DMS53 treated with DMSO at 0.1 percent for 48 hours (cell line): ENCODE results near the gene DUS2.
"Not testable (repeated sequence)": the region's sequence is repeated elsewhere in the genome, so short reads cannot be mapped to it uniquely, and the experiment has no call there.

Experiments
- DNase-seq: peaks from one replicate; lab custom pipeline; 2025; ENCODE audit not compliant: unreplicated experiment; lab: John Stamatoyannopoulos, UW

The DUS2 gene

GRCh38 chr16:68022728-68023537 is at the start of gene DUS2, which contains the start of gene DDX28:
Gene DUS2 (plus strand): TSS chr16:68023284. CDS start chr16:68038024, 14,740 bp downstream.
Gene DDX28 (minus strand): TSS chr16:68023232. CDS start chr16:68023202, 30 bp downstream.
- DNase-seq = peak; percentile 44

DNA sequence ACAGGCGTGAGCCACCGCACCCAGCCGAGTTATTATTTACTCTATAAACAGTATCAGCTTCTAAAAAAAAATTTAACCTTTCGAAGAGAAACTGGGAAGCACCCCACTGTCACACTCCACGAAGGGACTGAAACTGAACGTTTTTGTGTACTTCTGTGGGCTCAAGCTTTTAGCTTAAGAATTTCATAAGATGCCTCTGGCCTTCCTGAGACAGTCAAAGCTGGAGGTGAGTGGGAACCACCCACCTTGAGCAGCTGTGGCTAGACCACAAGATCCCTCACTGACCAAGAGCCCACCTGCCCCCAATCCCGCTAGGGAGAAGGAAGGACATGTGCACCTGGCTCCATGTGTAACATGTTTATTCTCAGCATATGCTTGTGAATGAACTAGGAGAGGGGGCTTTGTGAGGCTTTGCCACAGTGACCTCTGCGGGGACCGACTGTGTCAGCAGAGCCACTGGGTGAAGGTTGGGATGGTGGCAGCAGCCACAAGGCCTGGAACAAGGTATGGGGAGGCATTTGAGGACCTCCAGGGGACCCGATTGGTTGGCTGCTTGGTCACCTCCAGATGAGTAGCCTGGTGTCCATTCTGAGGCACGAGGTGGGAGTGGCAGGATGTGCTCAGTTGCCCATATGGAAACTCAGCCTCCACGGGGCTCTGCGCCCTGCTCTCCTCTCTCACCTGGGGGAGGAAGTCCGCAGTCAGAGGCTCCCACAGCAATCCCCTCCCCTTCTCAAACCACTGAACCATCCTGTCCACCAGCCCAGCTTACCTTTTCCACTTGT is 47.6 kb upstream of the DUS2 start:
- no peak for DNase-seq

DNA sequence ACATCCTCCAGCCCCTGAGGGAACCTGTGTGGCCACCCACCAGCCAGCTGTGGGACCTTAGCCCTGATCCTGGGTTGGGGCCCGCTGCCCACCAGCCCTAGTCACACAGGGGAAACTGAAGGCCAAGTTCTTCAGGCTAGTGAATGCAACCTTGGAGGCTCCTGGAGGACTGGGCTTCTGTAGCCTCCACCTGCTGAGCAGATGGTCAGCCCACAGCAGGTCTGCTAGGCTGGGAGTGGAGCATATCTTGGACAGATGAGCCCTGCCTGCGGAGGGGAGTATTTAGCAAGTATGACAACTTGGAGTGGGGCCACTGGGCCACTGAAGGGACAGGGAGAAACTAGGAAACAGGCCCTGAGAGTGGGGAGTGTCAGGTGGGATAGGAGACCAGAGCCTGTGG is 46.9 kb upstream of the DUS2 start:
- no peak for DNase-seq

- no peak for DNase-seq
Measured at GRCh38 chr16:67977005-67977404, 46.1 kb upstream of the DUS2 start.

GRCh38 chr16:67977469-67978227 is 45.4 kb upstream of the DUS2 start:
- DNase-seq = no peak

- DNase-seq = no peak
Measured at GRCh38 chr16:67979955-67980678, 43.0 kb upstream of the DUS2 start, which contains the start of gene DPEP3. Gene DPEP3 (minus strand): TSS chr16:67980499. CDS start chr16:67980380, 119 bp downstream.

GRCh38 chr16:67982011-67982696 is 40.9 kb upstream of the DUS2 start:
- no peak for DNase-seq

GRCh38 chr16:67986949-67987348 is 36.1 kb upstream of the DUS2 start:
- no peak for DNase-seq

GRCh38 chr16:67987460-67988160 is 35.5 kb upstream of the DUS2 start:
- DNase-seq = no peak

DNA sequence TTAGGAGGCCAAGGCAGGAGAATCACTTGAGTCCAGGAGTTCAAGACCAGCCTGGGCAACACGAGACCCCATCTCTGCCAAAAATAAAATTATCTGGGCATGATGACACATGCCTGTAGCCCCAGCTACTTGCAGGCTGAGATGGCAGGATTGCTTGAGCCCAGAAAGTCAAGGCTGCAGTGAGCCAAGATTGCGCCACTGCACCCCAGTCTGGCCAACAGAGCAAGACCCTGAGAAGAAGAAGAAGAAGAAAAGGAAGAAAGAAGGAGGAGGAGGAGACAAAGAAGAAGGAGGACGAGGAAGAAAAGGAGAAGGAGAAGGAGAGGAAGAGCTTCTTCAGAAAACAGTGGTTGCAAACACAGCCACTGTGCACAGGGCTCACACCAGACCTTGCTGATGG is 34.4 kb upstream of the DUS2 start:
- no peak for DNase-seq

- DNase-seq = no peak
Measured at GRCh38 chr16:67989322-67990017, 33.6 kb upstream of the DUS2 start.

DNA sequence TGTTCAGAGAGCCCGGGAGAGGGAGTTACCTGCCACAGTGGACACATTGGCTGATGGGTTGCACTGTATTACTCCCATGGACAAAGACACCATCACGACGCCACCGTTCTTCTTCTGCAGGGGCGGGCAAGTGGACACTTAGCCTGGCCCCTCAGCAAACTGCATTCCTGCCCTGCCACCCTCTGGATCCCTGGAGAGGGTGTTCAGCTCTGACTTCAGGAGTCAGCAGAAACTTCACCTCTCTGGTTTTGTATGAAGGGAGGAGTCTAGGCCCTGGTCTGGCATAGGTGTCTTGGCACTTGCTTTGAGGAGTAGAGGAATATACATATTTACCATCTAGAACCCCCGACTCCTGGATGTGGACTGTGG is 33.1 kb upstream of the DUS2 start:
- DNase-seq = no peak

- no peak for DNase-seq
Measured at GRCh38 chr16:67992661-67993206, 30.4 kb upstream of the DUS2 start.

DNA sequence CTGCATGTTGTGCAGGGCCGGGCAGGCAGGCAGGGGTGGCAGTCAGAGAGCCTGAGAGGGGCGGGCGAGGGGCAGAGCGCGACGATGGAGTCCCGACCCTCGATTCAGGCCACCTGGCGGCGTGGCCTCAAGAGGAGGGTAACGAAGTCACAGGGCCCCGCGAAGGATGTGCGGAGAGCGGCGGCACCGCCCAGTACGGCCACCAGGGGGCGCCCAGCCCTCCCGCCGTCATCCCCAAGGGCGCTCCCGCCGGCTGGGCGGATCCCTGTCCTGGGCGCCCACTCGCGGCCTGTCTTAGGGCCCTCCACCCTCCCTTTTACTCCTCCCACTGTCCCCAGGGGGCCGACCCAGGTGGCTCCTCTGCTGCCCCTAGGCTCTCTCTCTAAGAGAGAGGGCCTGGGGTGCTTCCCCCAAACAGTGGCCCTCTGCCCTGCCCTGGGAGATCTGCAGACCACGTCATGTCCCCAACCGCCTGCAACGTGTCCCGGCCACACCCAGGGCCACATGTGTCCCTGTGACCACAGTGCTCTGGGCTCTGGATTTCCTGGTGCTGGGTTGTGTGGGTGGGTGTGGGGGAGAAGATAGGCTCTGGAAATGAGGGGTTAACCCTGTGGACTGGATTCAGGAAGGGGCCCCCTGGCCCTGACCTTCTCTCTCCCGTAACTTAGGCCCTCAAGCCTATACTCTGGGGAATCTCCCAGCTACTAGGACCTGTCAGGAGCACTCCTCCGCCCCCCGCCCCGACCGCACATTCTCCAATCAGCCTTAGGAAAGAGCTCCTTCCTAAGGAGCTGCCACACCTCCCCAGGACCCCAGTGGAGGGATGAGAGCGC is 29.7 kb upstream of the DUS2 start:
- DNase-seq = peak; percentile 44

- not testable (repeated sequence) for DNase-seq
Measured at GRCh38 chr16:67994040-67994408, 29.1 kb upstream of the DUS2 start.

- DNase-seq = no peak
Measured at GRCh38 chr16:67995423-67995822, 27.7 kb upstream of the DUS2 start.

DNA sequence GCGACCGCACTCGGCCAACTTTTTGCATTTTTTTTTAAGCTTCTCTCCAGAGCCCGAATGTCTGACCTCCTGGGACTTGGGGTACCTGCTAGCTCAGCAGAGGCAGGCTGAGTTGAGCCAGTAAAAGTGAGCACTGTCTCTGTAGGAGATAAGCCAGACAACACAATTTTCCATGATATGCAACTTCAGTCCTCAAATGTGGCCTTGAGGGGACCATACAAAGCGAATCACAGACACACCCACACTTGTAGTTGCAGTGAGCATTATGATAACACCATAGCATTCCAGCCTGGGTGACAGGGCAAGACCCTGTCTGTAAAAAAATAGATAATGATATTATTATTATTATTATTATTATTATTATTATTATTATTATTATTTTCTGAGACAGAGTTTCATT is 26.4 kb upstream of the DUS2 start:
- no peak for DNase-seq
